WTC11 (cell line): ENCODE results near the gene ATXN1L. TPM values are rescaled to one million over a fixed set of nuclear protein-coding genes. Genes with fewer than 3 reads are reported as not detected.

Experiments
- ATAC-seq: fragments of 200-7000 bp; cut with Tn5 transposase; 2 replicates; pipeline ENCODE4 v1.10.0; 2021; ENCODE audit warnings: mild to moderate bottlenecking, moderate library complexity
- CTCF ChIA-PET: fragments of 300-600 bp; sonication (Branson Sonifier 250); formaldehyde crosslinking; loops from one replicate; lab custom pipeline; 2021; ENCODE audit warnings: antibody characterized with exemption; lab: Charles Lee
- POLR2A ChIA-PET: fragments of 350-600 bp; sonication (Branson Sonifier 250); formaldehyde crosslinking; loops from one replicate; lab custom pipeline; 2021; ENCODE audit warnings: antibody characterized with exemption; lab: Charles Lee
- DNase-seq: peaks from one replicate; pipeline ENCODE4 v3.0.0; 2021; ENCODE audit warnings: low spot score
- H3K27ac Mint-ChIP-seq: 2 replicates; pipeline ENCODE4 v1.8.0; 2021; ENCODE audit warnings: mixed read lengths
- H3K27me3 Mint-ChIP-seq: 2 replicates; pipeline ENCODE4 v1.8.0; 2021; ENCODE audit warnings: low read depth, mild to moderate bottlenecking, moderate library complexity, mixed read lengths
- H3K36me3 Mint-ChIP-seq: 2 replicates; pipeline ENCODE4 v1.8.0; 2021; ENCODE audit warnings: mixed read lengths
- H3K4me1 Mint-ChIP-seq: 2 replicates; pipeline ENCODE4 v1.8.0; 2022; ENCODE audit warnings: mixed read lengths
- H3K4me3 Mint-ChIP-seq: 2 replicates; pipeline ENCODE4 v1.8.0; 2021; ENCODE audit warnings: mild to moderate bottlenecking, moderate library complexity, mixed read lengths
- H3K9me3 Mint-ChIP-seq: 2 replicates; pipeline ENCODE4 v1.8.0; 2021; ENCODE audit warnings: mixed read lengths
- AR ChIP-seq: fragments of 250-450 bp; sonication (Bioruptor Pico); IDR thresholded peaks from 2 replicates; pipeline ENCODE4 v1.9.0; 2021; ENCODE audit warnings: mild to moderate bottlenecking
- ATF3 ChIP-seq: sonication (generic); formaldehyde crosslinking; conservative IDR thresholded peaks from 2 replicates; pipeline ENCODE4 v1.8.1; 2022; ENCODE audit warnings: mild to moderate bottlenecking, missing genetic modification reagents
- ETV6 ChIP-seq: sonication (generic); formaldehyde crosslinking; IDR thresholded peaks from 2 replicates; pipeline ENCODE4 v1.8.1; 2022; ENCODE audit warnings: mild to moderate bottlenecking, missing genetic modification reagents
- FOXK1 ChIP-seq: sonication (generic); formaldehyde crosslinking; IDR thresholded peaks from 2 replicates; pipeline ENCODE4 v1.8.0; 2022; ENCODE audit warnings: mild to moderate bottlenecking, moderate library complexity, missing genetic modification reagents
- MLX ChIP-seq: sonication (generic); formaldehyde crosslinking; IDR thresholded peaks from 2 replicates; pipeline ENCODE4 v1.8.1; 2023; ENCODE audit warnings: mild to moderate bottlenecking, missing genetic modification reagents, moderate library complexity
- NR2C2 ChIP-seq: sonication (generic); formaldehyde crosslinking; IDR thresholded peaks from 2 replicates; pipeline ENCODE4 v1.8.0; 2022; ENCODE audit warnings: mild to moderate bottlenecking, missing genetic modification reagents
- SP1 ChIP-seq: sonication (generic); formaldehyde crosslinking; conservative IDR thresholded peaks from 2 replicates; pipeline ENCODE4 v1.8.1; 2022; ENCODE audit warnings: missing genetic modification reagents
- total RNA-seq: library from RNA; stranded (reverse); gene quantifications from 3 replicates; pipeline ENCODE4 v1.2.3, GENCODE V29; 2021
- TF ChIP-seq, protein P1 (sequence below): sonication (generic); formaldehyde crosslinking; IDR thresholded peaks from 2 replicates; pipeline ENCODE4 v1.8.1; 2022; ENCODE audit warnings: mild to moderate bottlenecking, moderate library complexity, missing genetic modification reagents
- TF ChIP-seq, protein P2 (sequence below): sonication (generic); formaldehyde crosslinking; IDR thresholded peaks from 2 replicates; pipeline ENCODE4 v1.8.0; 2022; ENCODE audit warnings: mild to moderate bottlenecking, missing genetic modification reagents

The ATXN1L gene
- total RNA-seq, 1 experiment from 2014 or later, result 23.2 TPM

DNA sequence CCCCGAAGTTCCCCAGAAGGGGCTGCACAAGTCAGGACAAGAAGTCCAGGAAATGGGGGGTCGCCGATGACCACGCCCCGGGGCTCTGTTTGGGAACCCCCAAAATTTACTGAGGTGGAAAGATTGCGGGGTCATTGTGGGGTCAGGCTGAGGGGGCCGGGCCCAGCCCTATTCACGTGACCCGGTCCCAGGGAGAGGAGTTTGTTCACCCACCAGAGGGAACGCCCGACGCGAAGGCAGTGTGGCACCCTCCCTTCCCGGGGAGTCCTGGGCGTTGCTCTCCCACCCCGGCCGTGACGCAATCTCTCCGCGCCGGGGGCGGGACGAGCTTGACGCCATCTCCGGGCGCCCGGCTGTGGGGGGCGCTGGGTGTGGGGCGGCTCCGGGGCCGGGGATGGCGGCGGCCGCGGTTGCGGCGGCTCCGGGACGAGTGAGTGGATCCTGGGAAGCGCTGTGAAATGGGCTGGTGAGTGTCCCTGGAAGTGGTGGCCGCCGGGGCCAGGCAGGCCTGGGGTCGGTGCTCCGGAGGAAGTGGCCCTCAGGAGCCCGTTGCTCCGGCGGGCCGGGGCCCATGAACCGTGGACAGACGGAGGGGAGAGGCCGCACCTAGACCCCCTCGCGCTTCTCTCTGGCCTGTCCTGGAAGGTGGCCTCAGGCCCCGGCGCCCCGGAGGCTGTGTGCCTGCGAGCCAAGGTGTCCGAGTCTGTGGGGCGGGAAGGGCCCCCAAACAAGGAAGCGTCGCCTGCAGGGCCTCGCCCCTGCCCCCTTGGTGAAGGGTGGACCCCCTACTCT lies at the start of gene ATXN1L (continued):
- TF ChIP-seq ETV6, result no peak
- peak; percentile 100 for TF ChIP-seq SP1 (CRISPR knock-in tag)
- 0 out of 2 replicates have a peak, but pooled peaks have one; percentile 33 for TF ChIP-seq MLX (CRISPR knock-in tag)
- TF ChIP-seq, protein P1, sequence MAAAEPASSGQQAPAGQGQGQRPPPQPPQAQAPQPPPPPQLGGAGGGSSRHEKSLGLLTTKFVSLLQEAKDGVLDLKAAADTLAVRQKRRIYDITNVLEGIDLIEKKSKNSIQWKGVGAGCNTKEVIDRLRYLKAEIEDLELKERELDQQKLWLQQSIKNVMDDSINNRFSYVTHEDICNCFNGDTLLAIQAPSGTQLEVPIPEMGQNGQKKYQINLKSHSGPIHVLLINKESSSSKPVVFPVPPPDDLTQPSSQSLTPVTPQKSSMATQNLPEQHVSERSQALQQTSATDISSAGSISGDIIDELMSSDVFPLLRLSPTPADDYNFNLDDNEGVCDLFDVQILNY (CRISPR knock-in tag), result peak; percentile 24; the same call in 1 of the 2 replicates
- peak; percentile 88 for TF ChIP-seq FOXK1 (CRISPR knock-in tag)
- TF ChIP-seq, all 79 proteins: peak for 17

GRCh38 chr16:71796501-71797097 lies 49.2 kb upstream of the ATXN1L start:
- Mint-ChIP-seq H3K36me3 (peaks cover 3% of the 10 kb centered on the region), H3K4me1 (no peaks in the 10 kb centered on the region), H3K9me3 (no peaks in the 10 kb centered on the region), H3K27ac (no peak overlapping the region), H3K27me3 (no peaks in the 10 kb centered on the region), H3K4me3 (no peak overlapping the region)
- ATAC-seq (no peak), DNase-seq (no peak)
- CTCF ChIA-PET, result no interaction called here
- POLR2A ChIA-PET, result interaction anchor here (0.6 kb wide), 1 partner anchor 103 kb away, joined by 7 read pairs; no protein-coding TSS in a partner anchor
- TF ChIP-seq MLX (CRISPR knock-in tag), result no peak
- TF ChIP-seq, all 79 proteins: peak for 0

- DNase-seq (no peak), ATAC-seq (no peak)
- Mint-ChIP-seq H3K4me1 (peaks cover 10% of the 10 kb centered on the region), H3K4me3 (no peak overlapping the region), H3K27ac (peak overlapping the region; percentile 86), H3K36me3 (peaks cover 8% of the 10 kb centered on the region), H3K27me3 (no peaks in the 10 kb centered on the region), H3K9me3 (no peaks in the 10 kb centered on the region)
- POLR2A ChIA-PET, result no interaction called here
- CTCF ChIA-PET, result no interaction called here
- TF ChIP-seq AR (CRISPR knock-in tag), result no peak
- TF ChIP-seq ATF3 (CRISPR knock-in tag), result no peak
- TF ChIP-seq NR2C2 (CRISPR knock-in tag), result no peak
- TF ChIP-seq, protein P2, sequence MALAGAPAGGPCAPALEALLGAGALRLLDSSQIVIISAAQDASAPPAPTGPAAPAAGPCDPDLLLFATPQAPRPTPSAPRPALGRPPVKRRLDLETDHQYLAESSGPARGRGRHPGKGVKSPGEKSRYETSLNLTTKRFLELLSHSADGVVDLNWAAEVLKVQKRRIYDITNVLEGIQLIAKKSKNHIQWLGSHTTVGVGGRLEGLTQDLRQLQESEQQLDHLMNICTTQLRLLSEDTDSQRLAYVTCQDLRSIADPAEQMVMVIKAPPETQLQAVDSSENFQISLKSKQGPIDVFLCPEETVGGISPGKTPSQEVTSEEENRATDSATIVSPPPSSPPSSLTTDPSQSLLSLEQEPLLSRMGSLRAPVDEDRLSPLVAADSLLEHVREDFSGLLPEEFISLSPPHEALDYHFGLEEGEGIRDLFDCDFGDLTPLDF (CRISPR knock-in tag), result no peak
Observed at GRCh38 chr16:71803305-71803690, 42.5 kb upstream of the ATXN1L start.
